Left lobe of liver (tissue), 2 donors: ENCODE results near the gene GRIN1. TPM values are rescaled to one million over a fixed set of nuclear protein-coding genes. Genes with fewer than 3 reads are reported as not detected.

Experiments used
- ATAC-seq: fragments of 200-7000 bp; cut with Tn5 transposase; one replicate; pipeline ENCODE4 v1.9.1; 2020; ENCODE audit warnings: mild to moderate bottlenecking, moderate library complexity
- DNase-seq: peaks from one replicate; pipeline ENCODE4 v3.0.0-alpha.2; 2020; ENCODE audit warnings: low spot score
- total RNA-seq: library from RNA; stranded (reverse); gene quantifications from one replicate; pipeline ENCODE4 v1.2.1, GENCODE V29; 2021
- donor health status: DM: no; HTN: no; CAD: no; lungs with moderate emphysema.
- donor health status: DM: no; HTN: yes; CAD: no.

The GRIN1 gene
- not detected for total RNA-seq

DNA sequence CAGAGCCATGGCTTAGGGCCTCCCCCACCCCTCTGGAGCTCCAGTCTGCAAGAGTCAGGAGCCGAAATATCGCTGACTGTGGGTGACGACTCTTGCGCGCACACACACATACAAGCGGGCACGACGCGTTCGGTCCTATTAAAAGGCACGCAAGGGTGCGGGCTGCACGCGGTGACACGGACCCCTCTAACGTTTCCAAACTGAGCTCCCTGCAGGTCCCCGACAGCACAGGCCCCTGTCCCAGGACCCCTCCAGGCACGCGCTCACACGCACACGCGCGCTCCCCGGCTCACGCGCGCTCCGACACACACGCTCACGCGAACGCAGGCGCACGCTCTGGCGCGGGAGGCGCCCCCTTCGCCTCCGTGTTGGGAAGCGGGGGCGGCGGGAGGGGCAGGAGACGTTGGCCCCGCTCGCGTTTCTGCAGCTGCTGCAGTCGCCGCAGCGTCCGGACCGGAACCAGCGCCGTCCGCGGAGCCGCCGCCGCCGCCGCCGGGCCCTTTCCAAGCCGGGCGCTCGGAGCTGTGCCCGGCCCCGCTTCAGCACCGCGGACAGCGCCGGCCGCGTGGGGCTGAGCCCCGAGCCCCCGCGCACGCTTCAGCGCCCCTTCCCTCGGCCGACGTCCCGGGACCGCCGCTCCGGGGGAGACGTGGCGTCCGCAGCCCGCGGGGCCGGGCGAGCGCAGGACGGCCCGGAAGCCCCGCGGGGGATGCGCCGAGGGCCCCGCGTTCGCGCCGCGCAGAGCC, at the start of gene GRIN1:
Gene GRIN1 (plus strand): TSS at position 433 of the 746 bp plus-strand sequence. CDS start 333 bp downstream, outside the sequence.
- DNase-seq (no peak), ATAC-seq (peak; percentile 67)

DNA sequence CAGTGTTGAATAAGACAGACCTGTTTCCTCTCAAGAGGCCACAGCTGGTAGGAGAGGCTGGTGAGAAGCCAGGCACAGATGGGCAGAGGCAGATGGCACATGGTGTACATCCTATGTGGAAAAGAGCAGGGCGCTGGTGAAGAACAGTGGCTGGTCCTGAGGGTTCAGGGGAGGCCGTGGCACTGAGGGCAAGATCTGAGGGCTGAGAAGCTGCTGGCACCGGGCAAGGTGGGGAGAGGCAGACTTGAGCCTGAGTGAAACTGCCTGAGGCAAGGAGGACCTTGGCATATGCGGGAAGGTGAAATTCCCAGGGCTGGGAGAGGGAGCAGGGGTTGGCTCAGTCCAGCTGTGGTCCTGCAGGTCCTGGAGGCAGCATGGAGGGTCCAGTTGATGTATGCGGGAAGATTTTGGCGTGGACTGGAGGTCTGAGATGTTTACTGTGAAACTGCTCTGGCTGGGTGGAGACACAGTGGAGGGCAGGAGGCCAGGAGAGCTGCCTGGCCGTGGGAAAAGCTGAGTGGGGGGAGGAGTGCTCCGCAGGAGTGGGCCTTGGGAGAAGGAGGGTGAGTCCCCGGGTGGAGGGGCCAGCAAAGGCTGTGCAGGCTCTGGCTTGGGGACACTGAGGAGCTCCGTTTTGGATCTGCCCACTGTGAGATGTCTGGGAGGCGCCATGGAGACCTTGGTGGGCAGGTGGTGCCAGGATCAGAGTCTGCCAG, 49.6 kb upstream of the GRIN1 start:
- no peak for DNase-seq
- ATAC-seq = no peak

DNA sequence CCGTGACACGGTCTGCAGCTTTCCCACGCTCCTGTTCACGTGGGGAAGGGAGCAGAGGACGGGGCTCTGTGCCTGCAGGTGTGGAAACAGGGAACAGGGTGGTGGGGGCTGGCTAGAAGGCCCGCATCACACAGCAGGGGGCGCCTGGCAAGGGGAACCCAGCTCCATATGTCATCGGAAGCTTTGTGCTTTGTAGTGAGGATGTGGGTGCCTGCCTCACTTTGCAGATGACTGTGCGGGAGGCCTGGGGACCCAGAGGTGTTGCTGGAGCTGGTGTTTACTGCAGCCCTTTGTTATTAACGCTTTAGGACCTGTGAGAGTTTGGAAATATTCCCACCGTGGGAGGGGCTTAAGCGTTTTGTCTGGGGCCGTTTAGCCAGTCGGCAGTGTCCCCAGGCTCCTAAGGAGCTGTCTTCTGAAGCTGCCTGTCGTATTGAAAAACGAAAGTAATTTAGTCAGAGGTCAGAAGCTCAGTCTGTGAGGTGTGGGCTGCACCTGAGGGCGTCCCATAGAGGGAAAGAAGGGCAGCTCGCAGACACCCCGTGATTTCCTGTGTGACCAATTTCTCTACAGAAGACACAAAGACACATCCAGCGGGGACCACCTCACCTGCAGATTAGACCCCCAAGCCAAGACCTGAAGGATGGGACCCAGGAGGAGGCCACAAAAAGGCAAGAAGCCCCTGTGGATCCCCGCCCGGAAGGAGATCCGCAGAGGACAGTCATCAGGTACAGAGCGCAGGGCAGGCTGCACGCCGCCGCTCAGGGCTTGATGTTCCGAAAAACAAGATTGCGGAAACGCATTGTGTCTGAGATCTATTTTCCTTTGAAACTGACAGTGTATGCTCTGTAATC, 43.1 kb upstream of the GRIN1 start:
- no peak for DNase-seq

DNA sequence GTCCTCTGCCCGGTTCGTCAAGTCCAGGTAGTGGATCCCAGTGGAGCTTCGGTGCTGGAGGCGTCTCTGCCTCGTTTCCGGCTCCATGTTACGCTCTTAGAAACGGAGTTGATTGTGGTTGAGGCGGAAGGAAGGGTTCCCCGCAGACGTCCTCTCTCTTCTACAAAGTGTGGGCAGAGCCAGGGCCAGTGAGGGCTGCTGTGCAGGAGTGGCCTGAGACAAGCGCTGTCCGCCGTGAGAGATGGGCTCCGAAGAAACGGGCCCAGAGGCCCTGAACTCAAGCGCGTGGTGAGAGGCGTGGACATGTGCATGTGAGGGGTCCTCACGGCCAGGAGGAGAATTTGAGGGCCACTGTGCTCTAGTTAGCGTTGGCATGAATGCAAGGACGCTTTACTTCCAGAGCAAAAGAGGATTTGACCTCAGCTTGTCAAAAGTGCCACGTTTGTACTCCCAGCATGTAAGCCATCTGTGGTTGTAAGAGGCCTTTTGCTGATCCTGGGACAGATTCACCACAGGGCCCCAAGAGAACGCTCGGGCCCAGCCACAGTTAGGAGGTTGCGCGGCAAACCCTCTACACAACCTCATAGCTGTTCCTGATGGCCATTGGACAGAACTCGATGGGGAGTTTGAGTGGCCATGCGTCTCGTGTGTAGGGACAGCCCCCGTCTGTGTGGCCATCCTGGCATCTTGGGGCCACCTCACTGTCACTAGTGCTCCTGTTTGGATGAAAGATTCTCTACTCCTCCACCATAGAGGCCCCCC, 42.0 kb upstream of the GRIN1 start:
- ATAC-seq (no peak), DNase-seq (no peak)

More for the DNA sequence above, 43.1 kb upstream of the GRIN1 start:
- ATAC-seq = peak; percentile 21

DNA sequence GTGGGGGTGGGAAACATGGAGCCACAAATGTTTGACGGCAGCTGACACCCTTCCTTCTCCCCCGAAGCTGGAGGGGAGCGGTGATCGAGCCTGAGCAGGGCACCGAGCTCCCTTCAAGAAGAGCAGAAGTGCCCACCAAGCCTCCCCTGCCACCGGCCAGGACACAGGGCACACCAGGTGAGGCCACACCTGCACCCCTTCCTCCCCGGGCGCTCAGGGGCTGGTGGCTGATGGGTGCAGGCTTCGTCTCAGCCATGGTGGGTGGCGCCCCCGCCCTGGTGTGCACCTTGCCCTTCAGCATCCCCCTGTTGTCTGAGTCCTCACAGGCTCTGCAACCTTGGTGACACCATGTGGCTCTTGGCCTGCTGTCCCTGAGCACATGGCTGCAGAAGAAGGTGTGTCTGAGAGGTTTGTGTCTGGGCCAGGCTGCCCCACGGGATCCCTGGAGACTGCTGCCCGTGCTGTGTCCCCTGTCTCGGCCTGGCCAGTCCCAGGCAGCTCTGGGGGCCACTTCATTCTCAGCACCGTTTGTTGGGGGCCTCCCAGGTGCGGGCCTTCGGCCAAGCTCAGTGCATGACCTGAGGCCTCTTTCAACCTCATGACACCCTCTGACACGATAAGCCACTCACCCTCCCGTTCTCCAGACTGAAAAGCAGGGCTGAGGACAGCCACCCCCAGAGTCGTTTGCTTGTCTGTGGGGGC, 41.0 kb upstream of the GRIN1 start:
- ATAC-seq (no peak), DNase-seq (no peak)

DNA sequence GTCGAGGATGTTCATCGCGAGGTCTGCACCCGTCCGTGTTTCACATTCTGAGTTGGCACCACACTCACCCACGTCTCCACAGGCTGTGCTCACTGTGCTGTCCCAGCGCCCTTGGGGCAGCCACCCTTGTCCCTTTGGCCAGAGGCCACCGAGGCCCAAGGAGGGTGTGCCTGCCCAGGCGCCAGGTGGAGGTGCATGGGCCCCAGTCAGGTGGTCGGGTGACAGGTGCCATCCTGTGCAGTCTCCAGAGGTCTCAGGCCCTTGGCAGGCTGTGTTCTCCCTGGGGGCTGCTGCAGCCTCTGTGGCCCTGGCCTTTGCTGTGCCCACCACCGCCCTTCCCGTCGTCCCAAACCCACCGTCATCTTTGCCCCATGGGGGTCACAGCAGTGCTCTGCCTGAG, 39.7 kb upstream of the GRIN1 start:
- ATAC-seq (no peak), DNase-seq (no peak)

DNA sequence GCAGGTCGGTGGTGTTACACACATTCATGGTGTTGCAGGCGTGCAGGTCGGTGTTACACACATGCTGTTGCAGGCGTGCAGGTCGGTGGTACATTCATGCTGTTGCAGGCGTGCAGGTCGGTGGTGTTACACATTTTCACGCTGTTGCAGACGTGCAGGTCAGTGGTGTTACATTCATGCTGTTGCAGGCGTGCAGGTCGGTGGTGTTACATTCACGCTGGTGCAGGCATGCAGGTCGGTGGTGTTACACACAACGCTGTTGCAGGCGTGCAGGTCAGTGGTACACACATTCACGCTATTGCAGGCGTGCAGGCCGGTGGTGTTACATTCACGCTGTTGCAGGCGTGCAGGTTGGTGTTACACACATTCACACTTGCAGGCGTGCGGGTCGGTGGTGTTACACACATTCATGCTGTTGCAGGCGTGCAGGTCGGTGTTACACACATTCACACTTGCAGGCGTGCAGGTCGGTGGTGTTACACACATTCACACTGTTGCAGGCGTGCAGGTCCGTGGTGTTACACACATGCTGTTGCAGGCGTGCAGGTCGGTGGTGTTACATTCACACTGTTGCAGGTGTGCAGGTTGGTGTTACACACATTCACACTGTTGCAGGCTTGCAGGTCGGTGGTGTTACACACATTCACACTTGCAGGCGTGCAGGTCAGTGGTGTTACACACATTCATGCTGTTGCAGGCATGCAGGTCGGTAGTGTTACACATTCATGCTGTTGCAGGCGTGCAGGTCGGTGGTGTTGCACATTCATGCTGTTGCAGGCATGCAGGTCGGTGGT, 35.6 kb upstream of the GRIN1 start:
- no peak for ATAC-seq
- DNase-seq = no peak

DNA sequence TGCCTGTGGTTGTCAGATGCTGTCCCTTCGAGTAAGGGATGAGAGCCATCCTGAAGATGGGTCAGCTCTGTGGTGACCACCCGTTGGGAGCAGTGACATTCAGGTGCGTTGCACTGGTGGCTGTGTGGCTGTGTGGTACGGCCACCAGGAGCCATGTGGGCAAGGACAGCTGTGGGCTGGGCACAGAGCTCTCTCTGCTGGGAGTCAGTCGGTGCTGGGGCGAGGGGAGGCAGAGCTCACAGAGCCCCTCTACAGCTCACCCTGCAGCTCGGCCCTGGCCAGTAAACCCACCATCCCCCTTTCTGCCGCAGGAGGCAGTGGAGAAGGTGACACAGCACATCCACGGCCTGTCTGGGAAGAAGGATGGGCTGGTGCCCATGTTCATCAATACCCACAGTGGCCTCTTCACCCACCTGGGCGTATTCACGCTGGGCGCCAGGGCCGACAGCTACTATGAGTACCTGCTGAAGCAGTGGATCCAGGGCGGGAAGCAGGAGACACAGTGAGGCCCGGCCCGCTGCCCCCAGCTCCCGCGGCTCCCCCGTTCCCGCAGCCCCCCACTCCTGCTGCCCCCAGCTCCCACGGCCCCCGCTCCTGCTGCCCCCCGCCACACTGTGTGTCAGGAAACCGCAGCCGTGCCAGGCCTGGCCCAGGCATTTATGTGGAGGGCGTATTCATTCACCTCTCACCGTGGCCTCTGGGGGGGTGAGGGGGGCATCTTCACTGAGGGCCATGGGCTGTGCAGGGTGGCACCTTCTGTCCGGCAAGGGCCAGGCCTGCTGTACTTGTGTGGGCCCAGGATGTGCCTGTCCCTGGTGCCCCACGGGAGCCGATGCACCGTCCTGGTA, 32.9 kb upstream of the GRIN1 start:
- DNase-seq (no peak), ATAC-seq (no peak)

DNA sequence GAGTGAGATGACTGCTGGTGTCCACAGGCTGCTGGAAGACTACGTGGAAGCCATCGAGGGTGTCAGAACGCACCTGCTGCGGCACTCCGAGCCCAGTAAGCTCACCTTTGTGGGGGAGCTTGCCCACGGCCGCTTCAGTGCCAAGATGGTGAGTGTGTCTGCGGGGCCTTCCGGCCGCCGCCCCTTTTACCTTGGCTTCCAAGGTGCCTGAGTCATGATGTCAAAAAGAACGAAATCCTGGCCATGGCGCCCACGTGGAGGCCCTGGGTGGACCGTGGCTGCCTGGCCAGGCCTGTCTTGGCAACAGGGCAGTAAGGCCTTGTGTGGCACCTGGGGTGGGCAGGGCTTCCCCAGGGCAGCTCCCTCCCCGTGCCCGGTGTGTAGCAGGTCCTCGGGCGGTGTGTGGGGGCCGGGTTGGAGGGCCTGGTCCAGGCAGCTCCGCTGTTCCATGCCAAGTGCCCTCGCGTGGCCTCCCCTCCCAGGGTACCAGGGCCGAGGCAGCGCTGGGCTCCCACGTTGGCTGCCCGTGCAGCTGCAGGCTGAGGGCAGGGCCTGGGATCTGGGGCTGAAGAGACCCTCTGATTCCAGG, 32.2 kb upstream of the GRIN1 start:
- no peak for DNase-seq
- ATAC-seq = no peak

DNA sequence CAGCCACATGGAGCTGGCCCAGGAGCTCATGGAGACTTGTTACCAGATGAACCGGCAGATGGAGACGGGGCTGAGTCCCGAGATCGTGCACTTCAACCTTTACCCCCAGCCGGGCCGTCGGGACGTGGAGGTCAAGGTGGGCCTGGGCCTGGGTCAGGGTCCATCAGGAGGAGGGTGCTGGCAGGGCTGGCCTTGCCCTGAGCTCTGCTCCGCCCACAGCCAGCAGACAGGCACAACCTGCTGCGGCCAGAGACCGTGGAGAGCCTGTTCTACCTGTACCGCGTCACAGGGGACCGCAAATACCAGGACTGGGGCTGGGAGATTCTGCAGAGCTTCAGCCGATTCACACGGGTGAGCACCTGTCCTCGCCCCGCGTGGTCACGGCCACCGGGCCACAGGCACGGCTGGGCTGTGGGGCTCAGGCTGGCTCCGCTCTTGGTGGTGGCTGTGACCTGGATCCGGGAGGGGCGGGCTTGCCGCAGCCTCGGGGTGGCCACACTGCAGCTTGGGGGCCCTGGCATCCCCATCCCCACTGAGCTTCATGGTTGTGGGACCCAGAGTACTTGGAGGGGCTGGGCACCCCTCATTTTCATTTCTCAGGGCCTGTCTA, 31.5 kb upstream of the GRIN1 start:
- no peak for DNase-seq
- ATAC-seq = peak; percentile 8

DNA sequence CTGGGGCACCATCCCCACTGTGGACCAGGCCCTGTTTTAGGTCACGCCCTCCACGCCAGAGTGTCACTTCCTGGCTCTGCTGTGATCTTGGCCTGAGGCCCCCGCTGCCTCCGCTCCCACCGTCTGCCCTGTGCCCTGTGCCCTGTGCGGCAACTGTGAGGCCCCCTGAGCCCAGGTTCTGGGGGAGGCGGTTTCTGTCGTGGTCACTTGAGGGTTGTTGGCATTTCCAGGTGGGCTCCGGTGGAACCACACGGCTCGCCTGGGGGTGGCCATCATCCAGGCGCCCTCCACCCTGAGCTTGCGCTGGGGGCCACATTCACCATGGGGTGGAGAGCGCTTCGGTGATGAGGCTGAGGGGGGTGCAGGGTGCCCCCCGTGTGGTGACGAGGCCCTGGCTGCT, 31.0 kb upstream of the GRIN1 start:
- DNase-seq = no peak

DNA sequence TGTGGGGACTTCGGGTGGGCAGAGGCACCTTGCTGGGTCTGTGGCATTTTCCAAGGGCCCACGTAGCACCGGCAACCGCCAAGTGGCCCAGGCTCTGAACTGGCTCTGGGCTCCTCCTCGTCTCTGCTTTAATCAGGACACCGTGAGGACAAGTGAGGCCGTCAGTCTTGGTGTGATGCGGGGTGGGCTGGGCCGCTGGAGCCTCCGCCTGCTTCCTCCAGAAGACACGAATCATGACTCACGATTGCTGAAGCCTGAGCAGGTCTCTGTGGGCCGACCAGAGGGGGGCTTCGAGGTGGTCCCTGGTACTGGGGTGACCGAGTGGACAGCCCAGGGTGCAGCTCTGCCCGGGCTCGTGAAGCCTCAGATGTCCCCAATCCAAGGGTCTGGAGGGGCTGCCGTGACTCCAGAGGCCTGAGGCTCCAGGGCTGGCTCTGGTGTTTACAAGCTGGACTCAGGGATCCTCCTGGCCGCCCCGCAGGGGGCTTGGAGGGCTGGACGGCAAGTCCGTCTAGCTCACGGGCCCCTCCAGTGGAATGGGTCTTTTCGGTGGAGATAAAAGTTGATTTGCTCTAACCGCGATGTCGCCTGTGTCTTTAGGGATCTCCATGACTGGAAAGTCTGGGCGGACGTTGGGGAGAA, 30.2 kb upstream of the GRIN1 start:
- DNase-seq (no peak), ATAC-seq (no peak)

More for the DNA sequence above, 31.0 kb upstream of the GRIN1 start:
- no peak for ATAC-seq

DNA sequence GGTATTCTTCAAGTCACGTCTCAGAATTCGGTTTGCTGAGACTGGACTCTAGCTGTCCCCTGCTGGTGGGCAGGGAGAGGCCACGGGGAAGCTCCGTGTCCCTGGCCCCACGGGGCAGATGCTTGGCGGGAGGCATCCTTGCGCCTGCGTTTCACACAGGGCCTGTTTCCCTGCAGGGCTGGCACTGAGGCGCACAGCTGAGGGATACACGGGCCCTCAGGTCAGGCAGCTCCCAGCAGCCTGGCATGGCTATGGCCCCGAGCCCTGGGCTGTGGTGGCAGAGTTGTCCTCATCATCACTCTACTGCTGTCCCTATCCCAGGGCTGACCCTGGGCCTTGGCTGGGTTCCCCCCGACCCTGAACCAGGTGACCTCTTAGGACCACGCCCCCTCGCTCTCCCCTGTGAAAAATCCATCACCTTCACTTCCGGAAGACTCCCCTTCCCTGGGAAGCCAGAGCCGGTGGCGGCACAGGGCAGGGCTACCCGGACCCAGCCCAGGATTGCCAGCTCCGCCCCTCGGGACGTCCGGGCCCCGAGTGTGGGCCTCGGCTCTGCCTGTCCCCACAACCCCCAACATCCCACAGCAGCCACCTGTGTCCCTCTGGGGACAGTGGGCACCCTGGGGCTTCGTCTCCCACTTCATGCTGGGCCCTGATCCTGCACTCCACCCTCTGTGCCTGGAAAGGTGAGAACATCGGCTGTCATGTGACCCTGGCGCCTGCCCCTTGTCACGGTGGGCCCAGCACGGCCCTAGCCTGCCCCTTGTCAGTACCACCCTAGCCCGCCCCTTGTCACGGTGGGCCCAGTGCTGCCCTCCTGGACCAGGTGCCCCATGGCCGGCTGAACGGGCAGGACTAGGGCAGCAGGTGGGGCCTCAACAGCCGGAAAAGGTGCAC, 29.5 kb upstream of the GRIN1 start:
- ATAC-seq (no peak), DNase-seq (no peak)

DNA sequence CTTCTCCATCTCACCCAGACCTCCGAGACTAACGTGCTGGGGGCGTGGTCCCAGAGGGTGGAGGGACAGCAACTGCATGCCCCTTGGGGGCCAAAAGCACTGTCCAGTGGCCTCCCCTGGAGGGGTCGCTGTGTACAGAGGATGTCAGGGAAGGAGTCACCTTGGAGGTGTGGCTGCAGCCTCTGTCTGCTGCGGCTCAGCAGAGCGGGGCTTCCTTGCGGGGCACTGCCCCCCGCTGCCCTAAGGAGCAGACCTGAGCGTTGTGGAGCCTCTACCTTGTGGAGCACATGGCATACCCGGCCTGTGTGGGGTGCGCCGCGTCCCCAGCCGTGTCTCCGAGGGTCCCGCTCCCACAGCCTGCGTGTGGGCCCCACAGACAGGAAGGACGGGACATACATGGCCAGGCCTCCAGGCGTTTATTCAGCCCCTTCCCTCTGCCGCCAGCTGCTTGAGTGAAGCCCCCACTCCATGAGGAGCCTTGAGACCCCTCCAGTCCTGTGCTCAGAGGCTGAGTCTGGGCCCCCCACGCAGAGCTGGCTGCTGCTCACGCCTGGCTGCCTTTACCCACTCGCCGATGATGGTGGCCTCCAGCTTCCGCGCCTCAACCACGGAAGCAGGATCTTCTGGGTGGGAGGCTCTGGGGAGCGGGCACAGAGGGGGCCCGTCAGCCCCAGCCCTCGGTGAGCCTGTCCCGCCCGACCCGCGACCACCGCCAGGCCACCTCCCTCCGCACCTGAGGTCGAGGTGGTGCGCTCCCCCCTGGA, 28.6 kb upstream of the GRIN1 start:
- ATAC-seq = no peak
- DNase-seq = no peak
